OCI-LY3 (cell line): Measurements from ENCODE around the gene CHD1L.

Experiments used
- H2AFZ ChIP-seq: fragments of 200-600, 300-600 bp; shearing (Covaris generic); 2 replicates; pipeline ENCODE4 v1.6.0; 2014; ENCODE audit warnings: antibody characterized with exemption, low read depth, low read length
- H3K27ac ChIP-seq: fragments of 200-600, 300-600 bp; sonication (generic); 2 replicates; pipeline ENCODE4 v1.5.1; 2014; ENCODE audit warnings: mild to moderate bottlenecking, low read length, moderate library complexity, mixed read lengths
- H3K27me3 ChIP-seq: fragments of 200-600, 300-600 bp; sonication (generic); 2 replicates; pipeline ENCODE4 v1.6.1; 2014; ENCODE audit warnings: low read depth, low read length, mixed read lengths
- H3K36me3 ChIP-seq: fragments of 200-600, 300-600 bp; sonication (generic); replicated peaks from 2 replicates; pipeline ENCODE3; 2014; ENCODE audit warnings: low read depth, low read length, mixed read lengths
- H3K4me1 ChIP-seq: fragments of 300-600, 200-600 bp; sonication (generic); 2 replicates; pipeline ENCODE4 v1.6.1; 2014; ENCODE audit warnings: low read length, mixed read lengths
- H3K4me2 ChIP-seq: fragments of 200-600, 300-600 bp; sonication (generic); 2 replicates; pipeline ENCODE4 v1.6.1; 2014; ENCODE audit warnings: low read length, mixed read lengths
- H3K4me3 ChIP-seq: fragments of 300-600, 200-600 bp; sonication (generic); 2 replicates; pipeline ENCODE4 v1.5.1; 2014; ENCODE audit warnings: antibody characterized with exemption, mild to moderate bottlenecking, low read length, moderate library complexity
- H3K79me2 ChIP-seq: fragments of 300-600, 200-600 bp; shearing (Covaris generic); 2 replicates; pipeline ENCODE4 v1.6.1; 2014; ENCODE audit warnings: mild to moderate bottlenecking, low read length, mixed read lengths
- H3K9ac ChIP-seq: fragments of 300-600, 200-600 bp; shearing (Covaris generic); 2 replicates; pipeline ENCODE4 v1.6.0; 2014; ENCODE audit warnings: mild to moderate bottlenecking, low read length, moderate library complexity
- H3K9me3 ChIP-seq: fragments of 200-600, 300-600 bp; shearing (Covaris generic); 2 replicates; pipeline ENCODE4 v1.6.1; 2014; ENCODE audit warnings: low read length, mixed read lengths; ENCODE audit not compliant: insufficient read depth
- H4K20me1 ChIP-seq: fragments of 200-600, 300-600 bp; sonication (generic); 2 replicates; pipeline ENCODE4 v1.6.1; 2016; ENCODE audit warnings: low read length, mixed read lengths; ENCODE audit not compliant: insufficient read depth
- EZH2phosphoT487 ChIP-seq: fragments of 200-600 bp; shearing (Covaris generic); IDR thresholded peaks from 2 replicates; pipeline ENCODE4 v1.6.1; 2018; ENCODE audit warnings: antibody characterized with exemption, mixed run types, low read depth
- TF ChIP-seq, protein P1 (sequence below): fragments of 200-600, 300-600 bp; sonication (generic); IDR thresholded peaks from 2 replicates; pipeline ENCODE4 v1.5.1; 2014; ENCODE audit warnings: antibody characterized with exemption, low read length, low read depth

CHD1L gene

DNA sequence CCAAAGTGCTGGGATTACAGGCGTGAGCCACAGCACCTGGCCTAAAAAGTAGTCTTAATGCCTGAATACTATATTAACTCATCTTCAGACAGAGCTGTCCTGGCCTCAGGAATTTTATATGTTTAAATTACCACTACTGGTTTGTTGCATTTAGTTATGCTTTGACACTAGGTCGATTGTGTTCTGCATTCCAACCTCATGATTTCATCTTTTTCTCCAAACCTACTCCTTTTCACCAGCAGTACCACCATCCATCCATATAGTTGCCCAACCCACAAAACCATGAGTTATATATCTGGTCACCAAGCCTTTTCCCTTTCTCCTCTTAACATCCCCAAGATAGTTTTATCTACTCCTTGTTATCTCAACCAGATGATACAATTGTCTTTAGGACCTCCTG is 39.9 kb upstream of the CHD1L start:
- Histone ChIP-seq H3K4me3 (no peak overlapping the region), H3K9ac (no peak overlapping the region), H3K4me2 (no peak overlapping the region), H3K27me3 (no peaks in the 10 kb centered on the region), H3K27ac (no peak overlapping the region), H4K20me1 (no peaks in the 10 kb centered on the region), H3K36me3 (no peaks in the 10 kb centered on the region), H3K79me2 (no peaks in the 10 kb centered on the region), H3K9me3 (no peaks in the 10 kb centered on the region), H2AFZ (no peak overlapping the region), H3K4me1 (peaks cover 5% of the 10 kb centered on the region)
- TF ChIP-seq EZH2phosphoT487: no peak
- TF ChIP-seq, protein P1, sequence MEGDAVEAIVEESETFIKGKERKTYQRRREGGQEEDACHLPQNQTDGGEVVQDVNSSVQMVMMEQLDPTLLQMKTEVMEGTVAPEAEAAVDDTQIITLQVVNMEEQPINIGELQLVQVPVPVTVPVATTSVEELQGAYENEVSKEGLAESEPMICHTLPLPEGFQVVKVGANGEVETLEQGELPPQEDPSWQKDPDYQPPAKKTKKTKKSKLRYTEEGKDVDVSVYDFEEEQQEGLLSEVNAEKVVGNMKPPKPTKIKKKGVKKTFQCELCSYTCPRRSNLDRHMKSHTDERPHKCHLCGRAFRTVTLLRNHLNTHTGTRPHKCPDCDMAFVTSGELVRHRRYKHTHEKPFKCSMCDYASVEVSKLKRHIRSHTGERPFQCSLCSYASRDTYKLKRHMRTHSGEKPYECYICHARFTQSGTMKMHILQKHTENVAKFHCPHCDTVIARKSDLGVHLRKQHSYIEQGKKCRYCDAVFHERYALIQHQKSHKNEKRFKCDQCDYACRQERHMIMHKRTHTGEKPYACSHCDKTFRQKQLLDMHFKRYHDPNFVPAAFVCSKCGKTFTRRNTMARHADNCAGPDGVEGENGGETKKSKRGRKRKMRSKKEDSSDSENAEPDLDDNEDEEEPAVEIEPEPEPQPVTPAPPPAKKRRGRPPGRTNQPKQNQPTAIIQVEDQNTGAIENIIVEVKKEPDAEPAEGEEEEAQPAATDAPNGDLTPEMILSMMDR: no peak

DNA sequence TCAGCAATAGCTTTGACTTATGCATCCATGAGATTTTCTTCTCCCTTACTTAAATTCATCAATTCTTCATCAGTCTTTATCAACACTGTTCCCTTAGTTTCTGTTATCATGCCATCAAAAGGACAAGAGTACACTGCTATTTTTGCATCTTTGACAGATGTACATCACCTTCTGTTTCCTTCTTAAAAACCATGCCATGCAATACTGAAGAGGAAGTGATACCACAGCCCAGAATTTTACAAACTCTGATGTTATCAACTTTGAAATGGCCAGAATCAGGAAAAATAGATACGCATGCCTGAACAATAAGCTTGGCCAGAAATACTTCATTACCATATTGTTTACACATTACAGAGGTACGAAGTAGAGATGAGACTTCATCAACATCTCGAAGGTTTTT is 38.4 kb upstream of the CHD1L start:
- Histone ChIP-seq H2AFZ (no peak overlapping the region), H3K4me1 (peaks cover 5% of the 10 kb centered on the region), H3K4me2 (no peak overlapping the region), H3K4me3 (no peak overlapping the region), H3K27me3 (no peaks in the 10 kb centered on the region), H3K79me2 (no peaks in the 10 kb centered on the region), H3K27ac (no peak overlapping the region), H4K20me1 (no peaks in the 10 kb centered on the region), H3K9me3 (no peaks in the 10 kb centered on the region), H3K36me3 (no peaks in the 10 kb centered on the region), H3K9ac (no peak overlapping the region)
- TF ChIP-seq, protein P1: no peak
- no peak for TF ChIP-seq EZH2phosphoT487

DNA sequence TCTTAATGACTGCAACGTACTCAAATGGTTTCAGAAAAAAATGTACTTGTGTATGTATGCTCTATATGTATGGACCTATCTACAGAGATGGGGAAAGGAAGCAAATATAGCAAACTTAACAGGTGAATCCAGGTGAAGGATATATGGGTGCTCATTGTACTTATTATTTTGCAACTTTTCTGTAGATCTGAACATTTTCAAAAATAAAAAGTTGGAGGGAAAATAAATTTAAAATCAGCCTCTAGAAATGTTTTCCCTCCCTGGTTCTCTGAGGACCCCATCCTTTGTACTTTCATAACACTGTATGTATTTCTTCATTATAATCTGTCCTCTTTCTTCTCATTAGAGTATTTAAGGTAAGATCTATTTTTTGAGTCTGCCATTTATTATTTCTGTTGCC is 35.3 kb upstream of the CHD1L start:
- H3K4me1 ChIP-seq: peaks cover 5% of the 10 kb centered on the region
- H3K27me3 ChIP-seq: peaks cover 9% of the 10 kb centered on the region; the same call in 1 of the 2 replicates
- H4K20me1 ChIP-seq: no peaks in the 10 kb centered on the region
- no peaks in the 10 kb centered on the region for H3K36me3 ChIP-seq
- H3K4me3 ChIP-seq: no peak overlapping the region
- TF ChIP-seq, protein P1: no peak
- TF ChIP-seq EZH2phosphoT487: no peak
- no peak overlapping the region for H3K4me2 ChIP-seq
- no peaks in the 10 kb centered on the region for H3K9me3 ChIP-seq
- no peaks in the 10 kb centered on the region for H3K79me2 ChIP-seq
- H2AFZ ChIP-seq: no peak overlapping the region
- no peak overlapping the region for H3K9ac ChIP-seq
- H3K27ac ChIP-seq: no peak overlapping the region

DNA sequence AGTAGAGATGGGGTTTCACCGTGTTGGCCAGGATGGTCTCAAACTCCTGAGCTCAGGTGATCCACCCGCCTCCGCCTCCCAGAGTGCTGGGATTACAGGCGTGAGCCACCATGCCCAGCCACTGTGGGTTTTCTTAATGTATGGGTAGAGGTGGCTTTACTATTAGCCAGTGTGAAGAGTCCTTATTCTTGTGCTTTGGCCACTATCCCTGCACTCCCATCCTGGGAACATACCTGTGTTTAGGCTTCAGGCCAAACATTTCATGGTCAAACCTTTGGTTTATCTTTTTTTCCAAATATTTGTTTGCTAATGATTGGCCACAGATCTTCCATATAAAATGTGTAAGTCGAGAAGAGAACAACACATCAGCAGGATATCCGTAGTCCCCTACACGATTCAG is 33.9 kb upstream of the CHD1L start:
- Histone ChIP-seq H4K20me1 (no peaks in the 10 kb centered on the region), H3K4me1 (peaks cover 5% of the 10 kb centered on the region), H2AFZ (no peak overlapping the region), H3K27me3 (peaks cover 15% of the 10 kb centered on the region), H3K4me2 (no peak overlapping the region), H3K27ac (no peak overlapping the region), H3K9me3 (no peaks in the 10 kb centered on the region), H3K79me2 (no peaks in the 10 kb centered on the region), H3K4me3 (no peak overlapping the region), H3K9ac (no peak overlapping the region), H3K36me3 (no peaks in the 10 kb centered on the region)
- no peak for TF ChIP-seq EZH2phosphoT487
- TF ChIP-seq, protein P1: no peak
